Measurements from ENCODE around the gene TMEM97. TPM values are rescaled to one million over a fixed set of nuclear protein-coding genes. Genes with fewer than 3 reads are reported as not detected.

The TMEM97 gene
- total and polyA plus RNA-seq, 2 experiments from 2014 or later: 101 to 216 TPM

DNA sequence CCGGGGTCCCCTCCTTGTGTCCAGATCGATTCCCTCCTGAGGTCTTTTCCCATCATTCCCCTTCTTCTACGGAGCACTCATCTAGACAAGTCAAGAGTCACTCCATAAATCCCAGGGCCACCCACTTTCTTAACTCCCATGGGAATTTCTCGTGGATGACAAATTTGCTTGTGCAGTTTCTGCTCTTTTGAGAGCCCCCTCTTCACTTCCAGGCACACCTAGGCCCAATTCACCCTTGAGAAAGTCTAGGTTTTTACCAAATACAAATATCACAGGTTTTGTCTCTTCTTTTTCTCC lies 38.8 kb downstream of the TMEM97 start:
- Histone ChIP-seq H3K4me2 (peak overlapping the region; percentile 89), H4K20me1 (replicated peaks; ENCODE audit: insufficient read depth) (no peaks in the 10 kb centered on the region; the same call in 1 of the 2 replicates), H3K27me3 (ENCODE audit: insufficient read depth) (no peaks in the 10 kb centered on the region), H2AFZ (peak overlapping the region; percentile 89; the same call in 1 of the 2 replicates), H3K36me3 (ENCODE audit: insufficient read depth) (peaks cover 17% of the 10 kb centered on the region), H3K9me2 (ENCODE audit: insufficient read depth) (no peaks in the 10 kb centered on the region), H3F3A (replicated peaks; ENCODE audit: low read depth) (no peaks in the 10 kb centered on the region; the same call in 1 of the 2 replicates), H3K4me3 (peak overlapping the region; percentile 89), H3K4me1 (ENCODE audit: insufficient read depth) (peaks cover 13% of the 10 kb centered on the region), H3K27ac (ENCODE audit: low read depth) (peak overlapping the region; percentile 83), H3K79me2 (replicated peaks; ENCODE audit: insufficient read depth) (peaks cover 24% of the 10 kb centered on the region)
- H3K36me3 Mint-ChIP-seq (ENCODE audit: low read depth): peaks cover 68% of the 10 kb centered on the region
- no peak for TF ChIP-seq ZNF114 (CRISPR knock-in tag; IDR thresholded peaks at IDR 0.05)
- TF ChIP-seq ZNF331 (CRISPR knock-in tag; IDR thresholded peaks at IDR 0.05; ENCODE audit: low read depth): no peak
- no peak for TF ChIP-seq POLR2AphosphoS5 (IDR thresholded peaks at IDR 0.05; ENCODE audit: low read depth)
- TF ChIP-seq, protein P1, sequence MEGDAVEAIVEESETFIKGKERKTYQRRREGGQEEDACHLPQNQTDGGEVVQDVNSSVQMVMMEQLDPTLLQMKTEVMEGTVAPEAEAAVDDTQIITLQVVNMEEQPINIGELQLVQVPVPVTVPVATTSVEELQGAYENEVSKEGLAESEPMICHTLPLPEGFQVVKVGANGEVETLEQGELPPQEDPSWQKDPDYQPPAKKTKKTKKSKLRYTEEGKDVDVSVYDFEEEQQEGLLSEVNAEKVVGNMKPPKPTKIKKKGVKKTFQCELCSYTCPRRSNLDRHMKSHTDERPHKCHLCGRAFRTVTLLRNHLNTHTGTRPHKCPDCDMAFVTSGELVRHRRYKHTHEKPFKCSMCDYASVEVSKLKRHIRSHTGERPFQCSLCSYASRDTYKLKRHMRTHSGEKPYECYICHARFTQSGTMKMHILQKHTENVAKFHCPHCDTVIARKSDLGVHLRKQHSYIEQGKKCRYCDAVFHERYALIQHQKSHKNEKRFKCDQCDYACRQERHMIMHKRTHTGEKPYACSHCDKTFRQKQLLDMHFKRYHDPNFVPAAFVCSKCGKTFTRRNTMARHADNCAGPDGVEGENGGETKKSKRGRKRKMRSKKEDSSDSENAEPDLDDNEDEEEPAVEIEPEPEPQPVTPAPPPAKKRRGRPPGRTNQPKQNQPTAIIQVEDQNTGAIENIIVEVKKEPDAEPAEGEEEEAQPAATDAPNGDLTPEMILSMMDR (conservative IDR thresholded peaks at IDR 0.05; ENCODE audit: low read depth in 2 of 2): no peak
- H3K4me1 Mint-ChIP-seq: peaks cover 14% of the 10 kb centered on the region
- peak overlapping the region; percentile 94 for H3K4me3 Mint-ChIP-seq
- peaks cover 6% of the 10 kb centered on the region for H3K27me3 Mint-ChIP-seq (ENCODE audit: insufficient read depth, low read depth, poor library complexity)
- H3K9me3 Mint-ChIP-seq: no peaks in the 10 kb centered on the region; the same call in 2 of the 3 replicates
- H3K27ac Mint-ChIP-seq: peak overlapping the region; percentile 93
- ATAC-seq: no peak
- no peak for DNase-seq (ENCODE audit: low spot score)

DNA sequence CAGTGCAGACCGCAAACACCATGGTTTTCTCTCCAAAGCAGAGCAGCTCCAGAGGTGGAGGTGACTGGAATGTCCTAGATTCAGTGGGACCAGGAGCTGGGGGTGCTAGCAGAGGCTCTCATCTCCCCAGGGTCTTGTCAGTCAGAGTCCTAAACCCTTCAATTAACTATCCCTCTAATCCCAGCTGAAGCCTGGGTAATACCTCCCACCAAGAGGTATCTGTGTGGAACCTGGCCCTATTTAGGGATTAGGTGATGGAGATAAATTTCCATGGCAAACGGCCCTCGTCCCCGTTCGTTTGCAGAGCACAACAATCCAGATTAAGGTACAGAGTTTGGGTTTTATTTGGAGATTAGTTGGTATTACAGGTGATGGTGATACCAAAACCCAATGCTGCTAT lies 44.2 kb downstream of the TMEM97 start:
- H3K27ac ChIP-seq (ENCODE audit: low read depth): no peak overlapping the region
- no peak overlapping the region for H3K4me2 ChIP-seq
- H2AFZ ChIP-seq: no peak overlapping the region
- no peaks in the 10 kb centered on the region for H3K27me3 ChIP-seq (ENCODE audit: insufficient read depth)
- no peak overlapping the region for H3K4me3 ChIP-seq
- H3K4me3 Mint-ChIP-seq: no peak overlapping the region
- no peaks in the 10 kb centered on the region for H3F3A ChIP-seq (replicated peaks; ENCODE audit: low read depth)
- H3K9me2 ChIP-seq (ENCODE audit: insufficient read depth): no peaks in the 10 kb centered on the region
- TF ChIP-seq EZH2phosphoT487 (IDR thresholded peaks at IDR 0.05; ENCODE audit: unreplicated experiment): no peak
- no peak for TF ChIP-seq JUNB (IDR thresholded peaks at IDR 0.05; ENCODE audit: unreplicated experiment)
- TF ChIP-seq ZNF114 (CRISPR knock-in tag; IDR thresholded peaks at IDR 0.05): no peak
- TF ChIP-seq, protein P1 (conservative IDR thresholded peaks at IDR 0.05; ENCODE audit: low read depth in 2 of 2): no peak
- TF ChIP-seq, protein P2, sequence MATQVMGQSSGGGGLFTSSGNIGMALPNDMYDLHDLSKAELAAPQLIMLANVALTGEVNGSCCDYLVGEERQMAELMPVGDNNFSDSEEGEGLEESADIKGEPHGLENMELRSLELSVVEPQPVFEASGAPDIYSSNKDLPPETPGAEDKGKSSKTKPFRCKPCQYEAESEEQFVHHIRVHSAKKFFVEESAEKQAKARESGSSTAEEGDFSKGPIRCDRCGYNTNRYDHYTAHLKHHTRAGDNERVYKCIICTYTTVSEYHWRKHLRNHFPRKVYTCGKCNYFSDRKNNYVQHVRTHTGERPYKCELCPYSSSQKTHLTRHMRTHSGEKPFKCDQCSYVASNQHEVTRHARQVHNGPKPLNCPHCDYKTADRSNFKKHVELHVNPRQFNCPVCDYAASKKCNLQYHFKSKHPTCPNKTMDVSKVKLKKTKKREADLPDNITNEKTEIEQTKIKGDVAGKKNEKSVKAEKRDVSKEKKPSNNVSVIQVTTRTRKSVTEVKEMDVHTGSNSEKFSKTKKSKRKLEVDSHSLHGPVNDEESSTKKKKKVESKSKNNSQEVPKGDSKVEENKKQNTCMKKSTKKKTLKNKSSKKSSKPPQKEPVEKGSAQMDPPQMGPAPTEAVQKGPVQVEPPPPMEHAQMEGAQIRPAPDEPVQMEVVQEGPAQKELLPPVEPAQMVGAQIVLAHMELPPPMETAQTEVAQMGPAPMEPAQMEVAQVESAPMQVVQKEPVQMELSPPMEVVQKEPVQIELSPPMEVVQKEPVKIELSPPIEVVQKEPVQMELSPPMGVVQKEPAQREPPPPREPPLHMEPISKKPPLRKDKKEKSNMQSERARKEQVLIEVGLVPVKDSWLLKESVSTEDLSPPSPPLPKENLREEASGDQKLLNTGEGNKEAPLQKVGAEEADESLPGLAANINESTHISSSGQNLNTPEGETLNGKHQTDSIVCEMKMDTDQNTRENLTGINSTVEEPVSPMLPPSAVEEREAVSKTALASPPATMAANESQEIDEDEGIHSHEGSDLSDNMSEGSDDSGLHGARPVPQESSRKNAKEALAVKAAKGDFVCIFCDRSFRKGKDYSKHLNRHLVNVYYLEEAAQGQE (IDR thresholded peaks at IDR 0.05; ENCODE audit: unreplicated experiment): no peak
- peaks cover 7% of the 10 kb centered on the region for H3K79me2 ChIP-seq (replicated peaks; ENCODE audit: insufficient read depth)
- H4K20me1 ChIP-seq (replicated peaks; ENCODE audit: insufficient read depth): no peaks in the 10 kb centered on the region; the same call in 1 of the 2 replicates
- H3K27ac Mint-ChIP-seq: no peak overlapping the region
- H3K4me1 Mint-ChIP-seq: peaks cover 3% of the 10 kb centered on the region; the same call in 2 of the 3 replicates
- no peak for DNase-seq (ENCODE audit: low spot score)
- peaks cover 4% of the 10 kb centered on the region for H3K27me3 Mint-ChIP-seq (ENCODE audit: insufficient read depth, low read depth, poor library complexity)
- H3K36me3 Mint-ChIP-seq (ENCODE audit: low read depth): peaks cover 33% of the 10 kb centered on the region
- H3K36me3 ChIP-seq (ENCODE audit: insufficient read depth): peaks cover 13% of the 10 kb centered on the region
- H3K9me3 Mint-ChIP-seq: no peaks in the 10 kb centered on the region; the same call in 2 of the 3 replicates
- no peak for ATAC-seq
- peaks cover 5% of the 10 kb centered on the region for H3K4me1 ChIP-seq (ENCODE audit: insufficient read depth)

Measured in GM23338 (cell line).